ENCODE measurements around the gene ATP8B4. TPM values are rescaled to one million over a fixed set of nuclear protein-coding genes. Genes with fewer than 3 reads are reported as not detected.
A peak's percentile ranks its signal among the peaks of the same experiment; 100 is the strongest.

The ATP8B4 gene
- total RNA-seq, 4 donors from 2014 or later = 5.2 to 24.3 (median 7.6) TPM

DNA sequence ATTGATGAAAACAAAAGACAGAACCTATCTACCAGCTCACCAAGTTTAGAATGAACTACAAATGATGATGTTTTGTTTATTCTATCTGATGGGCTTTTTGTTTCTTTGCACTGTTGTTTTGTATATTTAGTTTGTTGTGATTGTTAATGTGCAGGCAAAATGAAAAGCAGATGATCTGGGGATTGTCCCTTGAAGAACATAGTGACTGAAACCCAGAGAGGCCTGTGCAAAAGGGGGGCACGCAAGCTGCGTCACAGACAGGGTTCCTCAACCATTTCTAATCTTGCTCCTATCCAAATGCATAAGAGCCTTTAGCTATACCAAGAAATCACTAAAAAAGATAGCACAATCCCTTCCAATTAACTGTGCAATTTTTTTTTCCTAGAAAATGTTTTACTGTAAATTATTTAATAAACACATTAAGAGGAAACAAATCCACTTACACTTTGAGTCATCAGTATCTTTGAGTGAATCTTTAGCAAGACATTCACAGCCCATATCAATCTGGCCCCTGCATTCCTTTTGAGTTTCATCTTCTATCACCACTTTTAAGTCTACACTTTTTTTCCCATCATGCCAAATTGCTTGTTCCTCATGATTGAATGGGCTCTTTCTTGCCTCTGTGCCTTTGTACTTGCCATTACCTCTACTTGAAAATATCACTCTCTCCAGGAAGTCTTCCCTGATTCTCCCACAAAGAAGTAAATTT is 220.3 kb downstream of the ATP8B4 start:
- TF ChIP-seq POLR2A (IDR thresholded peaks at IDR 0.05) = no peak
- TF ChIP-seq, protein P1, sequence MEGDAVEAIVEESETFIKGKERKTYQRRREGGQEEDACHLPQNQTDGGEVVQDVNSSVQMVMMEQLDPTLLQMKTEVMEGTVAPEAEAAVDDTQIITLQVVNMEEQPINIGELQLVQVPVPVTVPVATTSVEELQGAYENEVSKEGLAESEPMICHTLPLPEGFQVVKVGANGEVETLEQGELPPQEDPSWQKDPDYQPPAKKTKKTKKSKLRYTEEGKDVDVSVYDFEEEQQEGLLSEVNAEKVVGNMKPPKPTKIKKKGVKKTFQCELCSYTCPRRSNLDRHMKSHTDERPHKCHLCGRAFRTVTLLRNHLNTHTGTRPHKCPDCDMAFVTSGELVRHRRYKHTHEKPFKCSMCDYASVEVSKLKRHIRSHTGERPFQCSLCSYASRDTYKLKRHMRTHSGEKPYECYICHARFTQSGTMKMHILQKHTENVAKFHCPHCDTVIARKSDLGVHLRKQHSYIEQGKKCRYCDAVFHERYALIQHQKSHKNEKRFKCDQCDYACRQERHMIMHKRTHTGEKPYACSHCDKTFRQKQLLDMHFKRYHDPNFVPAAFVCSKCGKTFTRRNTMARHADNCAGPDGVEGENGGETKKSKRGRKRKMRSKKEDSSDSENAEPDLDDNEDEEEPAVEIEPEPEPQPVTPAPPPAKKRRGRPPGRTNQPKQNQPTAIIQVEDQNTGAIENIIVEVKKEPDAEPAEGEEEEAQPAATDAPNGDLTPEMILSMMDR (IDR thresholded peaks at IDR 0.05) = no peak
- 95 to 96% methylated on average over 2 of the region's 2 CpGs for WGBS, 2 donors

DNA sequence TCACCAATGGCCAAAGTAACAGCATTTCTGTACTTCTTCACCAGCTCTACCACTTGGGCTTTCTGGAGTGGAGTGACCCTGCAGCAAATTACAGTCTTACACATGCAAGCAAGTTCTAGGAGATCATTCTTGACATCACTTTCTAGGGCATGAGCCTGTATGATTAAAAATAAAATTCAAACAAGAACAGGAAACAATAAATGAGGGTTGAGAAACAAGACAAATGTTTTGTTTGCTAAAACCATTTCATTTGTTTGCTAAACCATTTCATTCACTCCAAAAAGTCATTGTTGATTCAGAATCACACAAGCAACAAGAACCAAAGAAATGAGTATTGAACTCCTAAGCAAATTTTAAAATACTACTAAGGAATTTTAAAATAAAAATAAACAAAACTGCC is 220.9 kb downstream of the ATP8B4 start:
- H3K27ac ChIP-seq = no peak overlapping the region
- no peak for DNase-seq
- no peak overlapping the region for H3K4me3 ChIP-seq (replicated peaks in 1 of 3)
- no peak for TF ChIP-seq POLR2A (IDR thresholded peaks at IDR 0.05)
- TF ChIP-seq, protein P1 (IDR thresholded peaks at IDR 0.05) = no peak
- no peaks in the 10 kb centered on the region for H3K27me3 ChIP-seq
- peaks cover 5 to 9% of the 10 kb centered on the region in 2 donors for H3K4me1 ChIP-seq
- no peaks in the 10 kb centered on the region for H3K9me3 ChIP-seq
- intact Hi-C loops (cut with DNase I) = no loop called here
- no peaks in the 10 kb centered on the region for H3K36me3 ChIP-seq

More for the DNA sequence above, 220.3 kb downstream of the ATP8B4 start:
- Histone ChIP-seq H3K27ac (no peak overlapping the region), H3K9me3 (no peaks in the 10 kb centered on the region), H3K27me3 (no peaks in the 10 kb centered on the region), H3K4me3 (replicated peaks in 1 of 3) (no peak overlapping the region), H3K36me3 (no peaks in the 10 kb centered on the region), H3K4me1 (peaks cover 5 to 9% of the 10 kb centered on the region in 2 donors)
- no peak for DNase-seq
- intact Hi-C loops (cut with DNase I) = no loop called here

DNA sequence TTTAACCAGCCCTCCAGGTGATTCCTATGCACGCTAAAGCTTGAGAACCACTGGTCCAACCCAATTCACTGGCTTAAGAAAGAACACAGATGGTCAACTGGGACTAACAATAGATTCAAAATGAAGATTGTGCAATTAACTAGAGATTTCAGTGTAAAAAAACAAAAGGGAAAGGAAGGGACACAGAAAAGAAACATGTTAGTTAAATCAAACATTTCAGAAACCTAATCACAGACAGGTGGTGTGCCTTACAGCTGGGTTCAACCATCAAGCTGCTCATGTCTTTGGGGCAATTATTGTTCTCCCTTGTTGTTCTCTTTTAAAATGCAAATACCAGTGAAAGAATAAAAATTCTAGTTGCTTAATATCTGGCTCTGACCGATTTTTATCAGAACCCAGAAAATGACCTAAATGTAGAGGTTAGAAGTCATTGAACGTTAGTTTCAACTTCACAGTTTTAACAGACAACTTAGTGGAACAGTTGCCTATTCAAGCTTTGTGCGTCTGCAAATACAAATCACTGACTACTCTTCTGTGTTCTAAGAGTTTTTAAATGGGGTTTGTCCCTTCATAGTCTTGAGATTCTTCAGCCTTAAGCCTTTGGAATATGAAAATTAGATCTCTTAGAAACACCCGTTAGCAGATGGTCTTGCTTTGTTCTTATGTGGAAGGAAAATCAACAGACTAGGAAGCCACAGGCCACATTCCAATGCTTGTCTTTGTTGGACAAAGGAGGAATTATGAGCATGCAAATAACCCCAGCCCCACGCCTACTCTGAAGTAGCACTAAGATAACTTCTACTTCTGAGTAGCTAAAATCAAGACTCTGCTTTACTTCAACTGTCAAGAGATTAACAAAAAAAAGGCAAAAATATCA is 223.4 kb downstream of the ATP8B4 start:
- Histone ChIP-seq H3K27me3 (no peaks in the 10 kb centered on the region), H3K36me3 (no peaks in the 10 kb centered on the region), H3K27ac (peak overlapping the region in 2 of 3 donors; percentile 6 to 50), H3K4me3 (replicated peaks in 1 of 3) (no peak overlapping the region), H3K9me3 (no peaks in the 10 kb centered on the region), H3K4me1 (peaks cover 5 to 9% of the 10 kb centered on the region in 2 donors)
- intact Hi-C loops (cut with DNase I) = no loop called here
- 52 to 53% methylated on average over 6 of the region's 6 CpGs for WGBS, 2 donors
- no peak for TF ChIP-seq POLR2A (IDR thresholded peaks at IDR 0.05)
- TF ChIP-seq, protein P1 (IDR thresholded peaks at IDR 0.05) = no peak
- DNase-seq = no peak

DNA sequence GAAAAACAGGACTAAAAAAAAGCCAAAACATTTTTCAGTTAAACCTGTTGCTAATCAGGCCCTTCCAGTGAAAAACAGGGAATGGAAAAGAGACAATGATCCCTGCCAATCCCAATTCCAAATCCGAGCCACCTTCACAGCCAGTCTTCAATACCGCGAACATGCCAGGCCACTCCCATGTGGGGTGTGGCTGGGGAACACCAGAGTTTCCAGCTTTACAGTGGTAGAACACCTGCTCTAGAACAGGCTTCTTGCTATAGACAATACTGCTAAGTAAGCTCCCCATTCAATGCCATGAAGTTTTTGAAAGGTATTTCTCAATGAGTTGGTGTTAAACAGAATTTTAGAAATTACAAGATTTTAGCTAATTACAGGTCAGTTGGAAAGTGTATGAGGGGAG is 228.3 kb downstream of the ATP8B4 start:
- intact Hi-C loops (cut with DNase I) = no loop called here
- no peak for DNase-seq
- 91 to 98% methylated on average over 3 of the region's 3 CpGs for WGBS, 2 donors
- Histone ChIP-seq H3K4me1 (peaks cover 5% of the 10 kb centered on the region in 2 donors), H3K4me3 (replicated peaks in 1 of 3) (no peak overlapping the region), H3K9me3 (no peaks in the 10 kb centered on the region), H3K27ac (no peak overlapping the region), H3K36me3 (no peaks in the 10 kb centered on the region), H3K27me3 (no peaks in the 10 kb centered on the region)
- TF ChIP-seq, protein P1 (IDR thresholded peaks at IDR 0.05) = no peak
- TF ChIP-seq POLR2A (IDR thresholded peaks at IDR 0.05) = no peak

DNA sequence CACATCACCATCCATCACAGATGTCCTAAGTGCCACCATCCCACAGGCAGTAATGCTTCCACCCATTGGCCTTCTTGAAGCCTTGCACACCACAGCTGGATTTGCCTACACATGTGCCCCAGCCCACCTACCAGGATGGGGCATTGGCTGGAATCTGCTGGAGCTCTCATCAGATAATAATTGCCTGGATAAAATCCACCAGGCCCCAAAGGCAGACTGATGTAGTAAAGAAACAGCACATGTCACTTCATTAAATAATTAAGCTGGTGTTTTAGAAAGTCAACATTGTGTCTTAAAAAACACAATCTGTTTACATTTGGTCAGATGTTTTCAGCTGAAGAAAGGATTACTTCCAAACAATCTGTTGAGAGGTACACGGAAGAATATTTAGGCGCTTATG is 229.5 kb downstream of the ATP8B4 start:
- intact Hi-C loops (cut with DNase I) = no loop called here
- no peaks in the 10 kb centered on the region for H3K36me3 ChIP-seq
- TF ChIP-seq POLR2A (IDR thresholded peaks at IDR 0.05) = no peak
- TF ChIP-seq, protein P1 (IDR thresholded peaks at IDR 0.05) = no peak
- no peaks in the 10 kb centered on the region for H3K27me3 ChIP-seq
- no peak overlapping the region for H3K4me3 ChIP-seq (replicated peaks in 1 of 3)
- 89 to 93% methylated on average over 2 of the region's 2 CpGs for WGBS, 2 donors
- DNase-seq = no peak
- no peaks in the 10 kb centered on the region for H3K4me1 ChIP-seq
- H3K9me3 ChIP-seq = no peaks in the 10 kb centered on the region
- no peak overlapping the region for H3K27ac ChIP-seq

Measured in thyroid gland (tissue), 4 donors.